ENCODE measurements around the gene CHRNB1.

GRCh38 chr17:7476951-7477350 lies 32.1 kb downstream of the CHRNB1 start:
- TF ChIP-seq CTCF (IDR thresholded peaks at IDR 0.05) (no peak), POLR2A (IDR thresholded peaks at IDR 0.05) (no peak)

Measured in body of pancreas (tissue), 4 donors.